GM20431 (cell line): Measurements from ENCODE around the gene ZNF592.
"Not testable (repeated sequence)": the region's sequence is repeated elsewhere in the genome, so short reads cannot be mapped to it uniquely, and the experiment has no call there.

ENCODE experiments used
- in situ Hi-C: fragments of 300-500 bp; cut with MseI, MboI; formaldehyde crosslinking; loops from one replicate; pipeline ENCODE4 v1.15.0; 2020; ENCODE audit warnings: low sequenced_read_pairs; ENCODE audit not compliant: unreplicated experiment

ZNF592 gene

DNA sequence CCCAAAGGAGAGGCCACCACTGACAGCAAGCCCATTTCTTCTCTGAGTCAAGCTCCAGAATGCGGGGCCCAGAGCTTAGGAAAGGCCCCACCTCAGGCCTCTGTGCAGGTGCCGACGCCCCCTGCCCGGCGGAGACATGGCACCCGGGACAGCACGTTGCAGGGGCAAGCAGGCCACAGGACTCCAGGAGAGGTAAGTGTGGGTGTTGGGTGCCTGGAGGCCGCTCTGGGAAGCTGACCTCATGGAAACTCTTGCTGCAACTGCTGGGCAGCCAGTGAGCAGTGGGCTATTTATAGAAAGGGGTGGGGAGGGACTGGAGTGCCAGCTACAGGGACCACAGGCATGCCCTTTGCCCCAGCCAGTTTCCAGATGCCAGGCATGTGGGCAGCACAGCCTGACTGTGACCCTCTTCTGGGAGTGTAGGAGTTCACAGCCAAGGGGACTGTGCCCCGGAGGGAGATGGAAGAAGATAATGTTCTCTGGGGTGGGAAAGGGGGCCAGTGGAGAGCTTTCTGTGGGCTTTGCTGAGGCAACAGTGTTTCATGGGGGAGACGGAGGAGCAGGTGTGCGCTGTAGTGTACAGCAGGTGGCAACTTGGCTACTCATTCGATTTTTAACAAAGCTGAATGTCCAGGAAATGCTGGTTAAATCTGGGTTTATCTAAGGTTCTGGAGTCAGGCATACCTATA is 92.5 kb downstream of the ZNF592 start:
- in situ Hi-C loops = no loop called here

DNA sequence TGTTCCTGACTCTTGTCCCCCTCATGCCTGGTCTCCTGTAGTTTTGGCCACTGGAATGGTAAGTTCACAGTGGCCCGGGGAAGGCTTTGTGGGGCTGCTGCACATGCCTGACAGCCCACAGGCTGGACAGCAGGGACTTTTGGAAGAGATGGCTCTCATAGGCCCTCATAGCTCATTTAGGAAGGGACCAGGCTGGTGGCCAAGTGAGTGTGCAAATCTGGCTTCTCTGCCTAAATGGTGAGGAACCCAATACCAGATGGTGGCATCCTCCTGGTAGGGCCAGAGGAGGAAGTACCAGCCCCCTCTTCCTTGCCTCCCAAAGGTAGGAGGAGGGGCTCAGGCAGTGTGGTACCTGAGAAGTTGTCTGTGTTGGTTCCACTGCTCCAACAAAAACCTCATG is 94.4 kb downstream of the ZNF592 start:
- in situ Hi-C loops = no loop called here

GRCh38 chr15:84844964-84845363 is 96.6 kb downstream of the ZNF592 start:
- in situ Hi-C loops = no loop called here

DNA sequence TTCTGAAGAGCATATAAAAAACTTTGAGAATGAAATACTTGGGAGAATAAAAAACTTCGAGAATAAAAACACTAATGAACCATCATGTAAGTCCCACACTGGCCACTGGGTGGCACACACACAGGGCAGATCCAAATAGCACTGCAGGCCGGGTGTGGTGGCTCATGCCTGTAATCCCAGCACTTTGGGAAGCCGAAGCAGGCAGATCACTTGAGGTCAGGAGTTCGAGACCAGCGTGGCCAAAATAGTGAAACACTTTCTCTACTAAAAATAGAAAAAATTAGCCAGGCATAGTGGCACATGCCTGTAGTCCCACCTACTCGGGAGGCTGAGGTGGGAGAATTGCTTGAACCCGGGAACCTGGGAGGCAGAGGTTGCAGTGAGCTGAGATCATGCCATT is 97.2 kb downstream of the ZNF592 start:
- in situ Hi-C loops = not testable (repeated sequence)

DNA sequence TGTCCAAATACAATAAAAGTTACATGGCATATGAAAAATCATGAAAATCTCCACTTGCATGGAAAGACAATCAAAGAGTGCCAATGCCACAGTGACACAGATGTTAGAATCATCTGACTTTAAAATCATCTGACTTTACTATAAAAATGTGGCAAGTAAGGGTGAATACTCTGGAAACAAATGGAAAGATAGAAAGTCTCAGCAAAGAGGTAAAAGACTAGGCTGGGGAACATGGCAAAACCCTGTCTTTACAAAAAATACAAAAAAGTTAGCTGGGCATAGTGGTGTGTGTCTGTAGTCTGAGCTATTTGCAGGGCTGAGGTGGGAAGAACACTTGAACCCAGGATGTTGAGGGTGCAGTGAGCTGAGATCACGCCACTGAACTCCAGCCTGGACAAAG is 97.9 kb downstream of the ZNF592 start:
- in situ Hi-C loops = no loop called here

GRCh38 chr15:84847382-84847781 is 99.0 kb downstream of the ZNF592 start:
- in situ Hi-C loops = no loop called here

GRCh38 chr15:84852212-84852611 is 103.8 kb downstream of the ZNF592 start:
- in situ Hi-C loops = no loop called here

- in situ Hi-C loops = no loop called here
These were observed 106.7 kb downstream of the ZNF592 start for GRCh38 chr15:84855136-84855535.

DNA sequence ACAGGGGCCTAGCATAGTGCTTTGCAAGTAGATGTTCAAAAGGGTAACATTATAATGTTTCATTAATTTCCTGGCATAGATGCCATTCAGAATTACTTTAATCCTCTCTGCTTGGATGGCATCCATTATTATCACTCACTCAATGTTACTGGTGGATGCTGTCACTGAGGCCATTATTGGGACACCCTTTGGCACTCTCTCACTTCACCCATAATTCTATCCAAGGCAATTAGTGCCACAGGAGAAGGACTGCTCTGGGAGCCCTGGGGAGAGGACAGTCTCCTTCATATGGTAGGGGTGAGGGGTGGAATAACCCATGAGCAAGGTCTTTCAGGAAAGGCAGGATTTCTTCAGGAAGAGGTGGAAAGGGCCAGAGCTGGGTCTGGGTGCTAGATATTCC is 107.4 kb downstream of the ZNF592 start:
- in situ Hi-C loops = no loop called here
